Keratinocyte (primary cell): ENCODE data around the gene GAL3ST2. TPM values are rescaled to one million over a fixed set of nuclear protein-coding genes. Genes with fewer than 3 reads are reported as not detected.

ENCODE experiments used
- DNase-seq: peaks from one replicate; pipeline ENCODE4 v3.0.0-alpha.2; 2011; ENCODE audit warnings: low read depth, missing footprints, low spot score
- FAIRE-seq: peaks from 2 replicates; lab custom pipeline; 2011; peaks lifted over from hg19 to GRCh38; lab: Jason Lieb, UNC
- H2AFZ ChIP-seq: 2 replicates; pipeline ENCODE4 v1.6.0; 2012; ENCODE audit warnings: low read length, control low read depth, inconsistent platforms; ENCODE audit not compliant: control insufficient read depth
- H3K27ac ChIP-seq: 2 replicates; pipeline ENCODE4 v1.5.1; 2011; ENCODE audit warnings: low read length; ENCODE audit not compliant: control insufficient read depth, insufficient read depth
- H3K27me3 ChIP-seq: 3 replicates; pipeline ENCODE4 v1.6.0; 2011; ENCODE audit warnings: low read length; ENCODE audit not compliant: control insufficient read depth, insufficient read depth; ENCODE audit errors: extremely low read depth
- H3K36me3 ChIP-seq, 2 experiments: 2 replicates in 1 of 2; 3 replicates in 1 of 2; pipeline ENCODE4 v1.5.1; 2011; ENCODE audit warnings: low read length in 2 of 2, mild to moderate bottlenecking in 1 of 2; ENCODE audit not compliant: control insufficient read depth in 2 of 2, insufficient read depth in 2 of 2; ENCODE audit errors: extremely low read depth in 1 of 2
- H3K4me1 ChIP-seq: 3 replicates; pipeline ENCODE4 v1.5.1; 2011; ENCODE audit warnings: low read length; ENCODE audit not compliant: control insufficient read depth, insufficient read depth; ENCODE audit errors: extremely low read depth
- H3K4me2 ChIP-seq: 3 replicates; pipeline ENCODE4 v1.6.0; 2011; ENCODE audit warnings: low read depth, low read length; ENCODE audit not compliant: control insufficient read depth, insufficient read depth; ENCODE audit errors: extremely low read depth
- H3K4me3 ChIP-seq, 3 experiments: fragments of 200-600 bp in 1 of 3; sonication (generic) in 1 of 3; 2 replicates in 2 of 3; 3 replicates in 1 of 3; pipeline ENCODE4 v1.5.1; 2011 to 2016; ENCODE audit warnings: low read length in 3 of 3, mild to moderate bottlenecking in 3 of 3, control low read depth in 2 of 3, inconsistent platforms in 1 of 3, low read depth in 1 of 3, mixed read lengths in 1 of 3, mixed run types in 1 of 3, moderate library complexity in 1 of 3; ENCODE audit not compliant: control insufficient read depth in 2 of 3, insufficient read depth in 2 of 3; ENCODE audit errors: extremely low read depth in 1 of 3
- H3K79me2 ChIP-seq: 2 replicates; pipeline ENCODE4 v1.6.0; 2012; ENCODE audit warnings: low read length; ENCODE audit not compliant: control insufficient read depth, insufficient read depth
- H3K9ac ChIP-seq: 3 replicates; pipeline ENCODE4 v1.6.0; 2011; ENCODE audit warnings: low read length; ENCODE audit not compliant: control insufficient read depth, insufficient read depth; ENCODE audit errors: extremely low read depth
- H3K9me1 ChIP-seq: 3 replicates; pipeline ENCODE4 v1.6.0; 2011; ENCODE audit warnings: low read length; ENCODE audit not compliant: control insufficient read depth, insufficient read depth; ENCODE audit errors: extremely low read depth
- H3K9me3 ChIP-seq: 2 replicates; pipeline ENCODE4 v1.5.1; 2012; ENCODE audit warnings: low read depth, low read length; ENCODE audit not compliant: control insufficient read depth
- H4K20me1 ChIP-seq: 3 replicates; pipeline ENCODE4 v1.6.0; 2011; ENCODE audit warnings: low read length; ENCODE audit not compliant: control insufficient read depth, insufficient read depth; ENCODE audit errors: extremely low read depth
- EZH2 ChIP-seq: IDR thresholded peaks from one replicate; pipeline ENCODE4 v1.6.1; 2012; ENCODE audit warnings: inconsistent platforms, mild to moderate bottlenecking, low read length, moderate library complexity
- dilution Hi-C: fragments of 300-500 bp; cut with MboI; formaldehyde crosslinking; loops from one replicate; pipeline ENCODE4 v1.7.0; 2020; ENCODE audit warnings: low sequenced_read_pairs; ENCODE audit not compliant: extremely low pct_ligation_motif_present
- polyA plus RNA-seq, 5 experiments: library from polyadenylated mRNA; depleted of rRNA in 3 of 5; stranded (reverse) in 3 of 5; stranded (forward) in 1 of 5; unstranded in 1 of 5; fragments of >200 nt; gene quantifications; 1 replicate in 1 of 5; 2 replicates in 3 of 5; 3 replicates in 1 of 5; pipeline versions ENCODE4 v1.2.1 to v1.2.3, GENCODE V29; 2011 to 2012; ENCODE audit warnings: missing spikeins in 2 of 5, low read depth in 1 of 5, low replicate concordance in 1 of 5
- TF ChIP-seq, protein P1 (sequence below), 3 experiments: IDR thresholded peaks in 1 of 3; conservative IDR thresholded peaks in 1 of 3; optimal IDR thresholded peaks in 1 of 3; 2 replicates in 2 of 3; 3 replicates in 1 of 3; pipeline versions ENCODE3 to v1.5.1; 2011; ENCODE audit warnings: low read length in 3 of 3, mild to moderate bottlenecking in 3 of 3, moderate library complexity in 2 of 3, control low read depth in 1 of 3, inconsistent platforms in 1 of 3; ENCODE audit not compliant: insufficient read depth in 2 of 3; ENCODE audit errors: extremely low read depth in 1 of 3

Gene GAL3ST2
- polyA plus RNA-seq, 1 donor (not counting 4 experiments of a cell fraction or from before 2014, with no cell fraction given) = not detected

DNA sequence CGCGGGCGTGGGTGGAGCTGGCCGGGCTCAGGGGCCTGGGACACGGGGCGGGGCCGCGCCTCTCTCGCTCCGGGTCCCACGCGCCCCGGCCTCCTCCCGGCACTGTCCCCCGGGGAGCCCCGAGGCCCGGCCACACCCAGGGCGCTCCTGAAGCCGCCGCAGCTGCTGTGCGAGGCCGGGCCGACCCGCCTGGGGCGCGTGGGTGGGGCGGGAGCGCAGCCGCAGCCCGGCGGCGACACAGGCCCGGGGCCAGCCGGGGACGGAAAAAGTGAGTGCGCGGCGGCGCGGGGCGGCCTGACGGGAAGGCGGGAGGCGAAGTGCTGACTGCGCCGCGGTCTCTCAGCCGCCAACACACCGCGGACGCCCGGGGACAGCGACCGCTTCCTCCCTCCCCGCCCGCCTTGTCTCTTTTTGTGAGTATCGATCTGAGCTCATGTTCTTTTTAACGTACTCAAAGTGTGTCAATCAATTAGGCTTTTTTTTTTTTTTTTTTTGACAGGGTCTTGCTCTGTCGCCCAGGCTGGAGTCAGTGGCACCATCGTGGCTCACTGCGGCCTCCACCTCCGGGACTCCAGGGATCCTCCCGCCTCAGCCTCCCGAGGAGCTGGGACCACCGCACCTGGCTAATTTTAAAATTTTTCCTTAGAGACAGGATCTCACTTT, 67.6 kb downstream of the GAL3ST2 start:
- H3K4me2 ChIP-seq = peak overlapping the region; percentile 62
- FAIRE-seq (no peak), DNase-seq (no peak)
- dilution Hi-C loops = no loop called here
- TF ChIP-seq, protein P1, sequence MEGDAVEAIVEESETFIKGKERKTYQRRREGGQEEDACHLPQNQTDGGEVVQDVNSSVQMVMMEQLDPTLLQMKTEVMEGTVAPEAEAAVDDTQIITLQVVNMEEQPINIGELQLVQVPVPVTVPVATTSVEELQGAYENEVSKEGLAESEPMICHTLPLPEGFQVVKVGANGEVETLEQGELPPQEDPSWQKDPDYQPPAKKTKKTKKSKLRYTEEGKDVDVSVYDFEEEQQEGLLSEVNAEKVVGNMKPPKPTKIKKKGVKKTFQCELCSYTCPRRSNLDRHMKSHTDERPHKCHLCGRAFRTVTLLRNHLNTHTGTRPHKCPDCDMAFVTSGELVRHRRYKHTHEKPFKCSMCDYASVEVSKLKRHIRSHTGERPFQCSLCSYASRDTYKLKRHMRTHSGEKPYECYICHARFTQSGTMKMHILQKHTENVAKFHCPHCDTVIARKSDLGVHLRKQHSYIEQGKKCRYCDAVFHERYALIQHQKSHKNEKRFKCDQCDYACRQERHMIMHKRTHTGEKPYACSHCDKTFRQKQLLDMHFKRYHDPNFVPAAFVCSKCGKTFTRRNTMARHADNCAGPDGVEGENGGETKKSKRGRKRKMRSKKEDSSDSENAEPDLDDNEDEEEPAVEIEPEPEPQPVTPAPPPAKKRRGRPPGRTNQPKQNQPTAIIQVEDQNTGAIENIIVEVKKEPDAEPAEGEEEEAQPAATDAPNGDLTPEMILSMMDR (optimal IDR thresholded peaks at IDR 0.05 in 1 of 3, IDR thresholded peaks at IDR 0.05 in 1 of 3, conservative IDR thresholded peaks at IDR 0.05 in 1 of 3; ENCODE audit: extremely low read depth in 1 of 3, insufficient read depth in 2 of 3, low read length in 3 of 3) = peak in 1 of 3 experiments; percentile 29
- TF ChIP-seq EZH2 = peak; percentile 11
- no peaks in the 10 kb centered on the region for H3K4me1 ChIP-seq
- H3K9ac ChIP-seq = no peak overlapping the region
- no peaks in the 10 kb centered on the region for H3K9me1 ChIP-seq
- no peaks in the 10 kb centered on the region for H3K36me3 ChIP-seq
- H3K9me3 ChIP-seq = no peaks in the 10 kb centered on the region
- H4K20me1 ChIP-seq = peaks cover 3% of the 10 kb centered on the region
- H3K4me3 ChIP-seq = peak overlapping the region; percentile 14 to 33 (median 18)
- H3K27me3 ChIP-seq = peaks cover 32% of the 10 kb centered on the region
- H3K27ac ChIP-seq = no peak overlapping the region
- H2AFZ ChIP-seq = no peak overlapping the region
- H3K79me2 ChIP-seq = no peaks in the 10 kb centered on the region

DNA sequence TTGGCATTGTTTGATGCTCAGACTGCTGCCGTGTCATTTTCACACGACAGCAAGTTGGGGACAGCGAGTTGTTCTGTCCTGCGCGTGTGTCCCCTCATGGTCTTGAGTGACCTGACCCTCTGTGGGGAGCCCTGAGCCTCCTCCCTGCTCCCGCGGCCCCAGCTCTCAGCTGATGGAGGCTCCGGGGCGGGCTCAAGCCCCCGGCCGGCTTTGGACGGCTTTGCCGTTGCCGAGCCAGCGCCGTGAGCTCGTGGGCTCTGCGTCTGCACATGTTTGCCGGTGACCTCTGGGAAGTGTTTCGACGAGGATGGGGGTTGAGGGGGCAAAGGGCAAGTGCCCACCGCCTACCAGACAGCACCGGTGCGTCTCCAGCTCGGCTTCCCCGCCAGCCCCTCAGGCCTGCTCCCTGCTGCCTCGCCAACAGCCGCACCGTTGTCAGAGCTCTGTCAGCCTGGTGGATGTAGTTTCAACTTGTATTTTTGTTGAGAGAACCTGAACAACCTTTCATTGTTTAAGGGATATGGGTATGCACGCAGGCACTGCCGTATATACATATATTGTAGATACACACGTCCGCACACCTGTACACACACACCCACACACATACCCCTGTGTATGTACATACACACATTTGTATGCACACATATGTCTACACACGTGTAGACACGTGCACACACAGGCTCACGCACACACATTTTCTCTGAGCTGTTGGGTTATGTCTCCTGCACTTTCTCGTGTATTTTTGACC, 68.4 kb downstream of the GAL3ST2 start:
- no peak overlapping the region for H3K9ac ChIP-seq
- no peaks in the 10 kb centered on the region for H3K36me3 ChIP-seq
- DNase-seq = no peak
- no peaks in the 10 kb centered on the region for H3K4me1 ChIP-seq
- no peaks in the 10 kb centered on the region for H3K9me3 ChIP-seq
- peaks cover 34% of the 10 kb centered on the region for H3K27me3 ChIP-seq
- H2AFZ ChIP-seq = no peak overlapping the region
- H3K4me2 ChIP-seq = peak overlapping the region; percentile 62
- H3K27ac ChIP-seq = no peak overlapping the region
- peaks cover 3% of the 10 kb centered on the region for H4K20me1 ChIP-seq
- no peaks in the 10 kb centered on the region for H3K79me2 ChIP-seq
- H3K4me3 ChIP-seq = no peak overlapping the region
- dilution Hi-C loops = no loop called here
- no peaks in the 10 kb centered on the region for H3K9me1 ChIP-seq
- no peak for FAIRE-seq
- TF ChIP-seq, protein P1 (optimal IDR thresholded peaks at IDR 0.05 in 1 of 3, IDR thresholded peaks at IDR 0.05 in 1 of 3, conservative IDR thresholded peaks at IDR 0.05 in 1 of 3; ENCODE audit: extremely low read depth in 1 of 3, insufficient read depth in 2 of 3, low read length in 3 of 3) = no peak
- peak; percentile 61 for TF ChIP-seq EZH2
